Ascending aorta (tissue), 2 donors: ENCODE measurements around the gene NPC1L1. TPM values are rescaled to one million over a fixed set of nuclear protein-coding genes. Genes with fewer than 3 reads are reported as not detected.
"Not testable (repeated sequence)": the region's sequence is repeated elsewhere in the genome, so short reads cannot be mapped to it uniquely, and the experiment has no call there.

Experiments
- DNase-seq, 2 donors: peaks; one replicate each; pipeline ENCODE4 v3.0.0-alpha.2; 2019; ENCODE audit warnings: low spot score in 2 of 2
- H3K27ac ChIP-seq, 2 donors: fragments of 200-600 bp; sonication (generic); one replicate each; pipeline ENCODE4 v1.5.1; 2016 to 2017; ENCODE audit warnings: mild to moderate bottlenecking in 1 of 2
- H3K27me3 ChIP-seq: fragments of 200-600 bp; sonication (generic); one replicate; pipeline ENCODE4 v1.5.1; 2017
- H3K36me3 ChIP-seq, 2 donors: fragments of 200-600 bp; sonication (generic); one replicate each; pipeline ENCODE4 v1.5.1; 2016
- H3K4me1 ChIP-seq, 2 donors: fragments of 200-600 bp; sonication (generic); one replicate each; pipeline ENCODE4 v1.5.1; 2016 to 2017; ENCODE audit warnings: mild to moderate bottlenecking in 1 of 2
- H3K4me3 ChIP-seq, 2 donors: fragments of 200-600 bp; sonication (generic); one replicate each; pipeline ENCODE4 v1.5.1; 2016 to 2017; ENCODE audit warnings: mild to moderate bottlenecking in 1 of 2
- H3K9me3 ChIP-seq, 2 donors: fragments of 200-600 bp; sonication (generic); one replicate each; pipeline ENCODE4 v1.5.1; 2016
- intact Hi-C: fragments of 100-400 bp; cut with DNase I; formaldehyde crosslinking; loops from one replicate; pipeline ENCODE4 v1.15.1; 2023
- total RNA-seq: library from RNA; depleted of rRNA; stranded (reverse); fragments of >200 nt; gene quantifications from one replicate; pipeline ENCODE4 v1.1.0, GENCODE V29; 2016
- TF ChIP-seq, protein P1 (sequence below), 3 experiments: fragments of 200-600 bp in 2 of 3; fragments of 450-650 bp in 1 of 3; sonication (generic) in 2 of 3; IDR thresholded peaks; one replicate each; pipeline ENCODE4 v1.5.1; 2016 to 2019; ENCODE audit warnings: antibody characterized with exemption in 3 of 3, mild to moderate bottlenecking in 1 of 3, moderate library complexity in 1 of 3

Gene NPC1L1
- total RNA-seq, 1 donor from 2014 or later = not detected

DNA sequence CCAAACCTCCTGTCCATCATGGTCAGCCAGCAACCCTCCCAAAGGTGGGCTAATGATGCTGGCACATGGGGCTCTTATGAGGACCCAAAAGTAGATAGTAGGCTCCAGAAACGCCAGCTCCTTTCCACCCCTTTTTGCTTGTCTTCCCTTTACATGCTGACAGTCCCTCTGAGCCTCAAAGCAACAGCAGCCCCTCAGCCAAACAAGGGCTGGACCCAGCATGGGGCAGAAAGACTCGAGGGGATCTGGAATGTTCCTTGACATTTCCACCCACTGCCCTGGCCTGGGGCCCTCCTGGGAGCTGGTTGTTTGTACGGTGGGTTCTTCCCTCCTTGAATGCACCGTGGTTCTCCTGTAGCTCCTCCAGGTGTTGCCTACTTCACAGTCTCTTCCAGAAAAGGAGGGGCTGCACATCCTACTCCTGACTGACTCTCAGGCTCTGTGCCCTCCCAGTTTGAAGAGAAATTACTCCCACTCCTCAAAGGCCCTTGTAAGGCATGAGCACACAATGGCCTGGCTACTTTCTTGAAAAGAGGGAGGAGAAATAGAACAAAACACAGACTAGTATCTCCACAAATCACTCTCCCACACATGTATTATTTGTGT lies 29.2 kb downstream of the NPC1L1 start:
- no peak overlapping the region for H3K27ac ChIP-seq
- DNase-seq = no peak
- TF ChIP-seq, protein P1, sequence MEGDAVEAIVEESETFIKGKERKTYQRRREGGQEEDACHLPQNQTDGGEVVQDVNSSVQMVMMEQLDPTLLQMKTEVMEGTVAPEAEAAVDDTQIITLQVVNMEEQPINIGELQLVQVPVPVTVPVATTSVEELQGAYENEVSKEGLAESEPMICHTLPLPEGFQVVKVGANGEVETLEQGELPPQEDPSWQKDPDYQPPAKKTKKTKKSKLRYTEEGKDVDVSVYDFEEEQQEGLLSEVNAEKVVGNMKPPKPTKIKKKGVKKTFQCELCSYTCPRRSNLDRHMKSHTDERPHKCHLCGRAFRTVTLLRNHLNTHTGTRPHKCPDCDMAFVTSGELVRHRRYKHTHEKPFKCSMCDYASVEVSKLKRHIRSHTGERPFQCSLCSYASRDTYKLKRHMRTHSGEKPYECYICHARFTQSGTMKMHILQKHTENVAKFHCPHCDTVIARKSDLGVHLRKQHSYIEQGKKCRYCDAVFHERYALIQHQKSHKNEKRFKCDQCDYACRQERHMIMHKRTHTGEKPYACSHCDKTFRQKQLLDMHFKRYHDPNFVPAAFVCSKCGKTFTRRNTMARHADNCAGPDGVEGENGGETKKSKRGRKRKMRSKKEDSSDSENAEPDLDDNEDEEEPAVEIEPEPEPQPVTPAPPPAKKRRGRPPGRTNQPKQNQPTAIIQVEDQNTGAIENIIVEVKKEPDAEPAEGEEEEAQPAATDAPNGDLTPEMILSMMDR (IDR thresholded peaks at IDR 0.05) = no peak
- no peaks in the 10 kb centered on the region for H3K4me1 ChIP-seq
- intact Hi-C loops = no loop called here
- H3K36me3 ChIP-seq = no peaks in the 10 kb centered on the region
- peaks cover 0 to 4% of the 10 kb centered on the region in 2 donors for H3K9me3 ChIP-seq
- H3K27me3 ChIP-seq = no peaks in the 10 kb centered on the region
- no peak overlapping the region for H3K4me3 ChIP-seq

DNA sequence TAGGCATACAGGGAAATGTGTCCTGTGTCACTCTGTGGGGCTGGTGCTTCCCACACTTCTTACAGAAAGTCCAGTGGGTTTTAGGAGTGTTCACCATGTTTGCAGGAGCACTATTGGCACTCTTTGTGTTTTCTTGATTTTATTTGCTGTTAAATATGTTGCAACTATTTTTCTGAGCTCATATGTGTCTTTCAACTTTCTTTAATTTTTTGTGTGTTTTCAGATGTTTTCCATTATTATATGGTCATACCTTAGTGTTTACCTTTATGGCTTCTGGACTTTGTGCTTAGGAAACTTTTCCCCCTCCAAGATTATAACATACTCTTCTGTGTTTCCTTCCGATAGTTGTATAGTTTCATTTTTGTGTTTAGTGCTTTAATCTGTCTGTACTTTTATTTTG lies 29.9 kb downstream of the NPC1L1 start:
- H3K4me3 ChIP-seq = no peak overlapping the region

DNA sequence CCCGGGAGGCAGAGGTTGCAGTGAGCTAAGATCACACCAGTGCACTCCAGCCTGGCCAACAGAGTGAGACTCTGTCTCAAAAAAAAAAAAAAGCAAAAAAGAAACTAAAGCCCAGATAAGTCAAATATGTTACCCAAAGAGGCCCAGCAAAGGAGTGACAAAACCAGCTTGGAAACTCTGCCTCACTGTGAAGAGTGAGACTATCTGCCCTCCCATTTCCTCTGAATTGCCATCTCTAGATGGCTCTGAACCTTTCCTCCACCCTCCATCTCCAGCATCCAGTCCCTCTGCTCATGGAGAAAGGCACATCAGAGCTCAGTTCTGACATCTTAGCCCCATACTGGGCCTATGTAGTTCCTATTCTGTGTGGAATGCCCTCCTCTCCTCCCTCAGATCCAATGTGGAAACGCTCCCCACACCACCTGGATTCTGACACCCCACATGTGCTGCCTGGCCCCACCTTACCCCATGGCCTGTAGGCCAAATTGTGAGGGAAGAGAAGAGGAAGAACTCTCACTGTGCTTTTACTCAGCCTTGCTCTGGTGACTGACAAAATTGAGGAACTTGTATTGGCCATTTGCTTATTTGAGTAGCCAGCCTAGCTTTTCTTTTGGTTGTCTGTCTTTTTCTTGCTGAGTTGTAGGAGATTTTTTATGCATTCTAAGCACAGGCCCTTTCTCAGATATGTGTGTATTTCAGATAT lies 32.7 kb downstream of the NPC1L1 start:
- H3K4me3 ChIP-seq = no peak overlapping the region
- DNase-seq = no peak
- TF ChIP-seq, protein P1 (IDR thresholded peaks at IDR 0.05) = no peak
- peaks cover 0 to 4% of the 10 kb centered on the region in 2 donors for H3K9me3 ChIP-seq
- no peak overlapping the region for H3K27ac ChIP-seq
- no peaks in the 10 kb centered on the region for H3K27me3 ChIP-seq
- no peaks in the 10 kb centered on the region for H3K36me3 ChIP-seq
- intact Hi-C loops = no loop called here
- no peaks in the 10 kb centered on the region for H3K4me1 ChIP-seq

More for the DNA sequence above, 29.9 kb downstream of the NPC1L1 start:
- H3K9me3 ChIP-seq = peaks cover 0 to 4% of the 10 kb centered on the region in 2 donors
- H3K4me1 ChIP-seq = no peaks in the 10 kb centered on the region
- intact Hi-C loops = no loop called here
- H3K27ac ChIP-seq = no peak overlapping the region
- DNase-seq = no peak
- no peaks in the 10 kb centered on the region for H3K27me3 ChIP-seq
- TF ChIP-seq, protein P1 (IDR thresholded peaks at IDR 0.05) = no peak
- no peaks in the 10 kb centered on the region for H3K36me3 ChIP-seq

DNA sequence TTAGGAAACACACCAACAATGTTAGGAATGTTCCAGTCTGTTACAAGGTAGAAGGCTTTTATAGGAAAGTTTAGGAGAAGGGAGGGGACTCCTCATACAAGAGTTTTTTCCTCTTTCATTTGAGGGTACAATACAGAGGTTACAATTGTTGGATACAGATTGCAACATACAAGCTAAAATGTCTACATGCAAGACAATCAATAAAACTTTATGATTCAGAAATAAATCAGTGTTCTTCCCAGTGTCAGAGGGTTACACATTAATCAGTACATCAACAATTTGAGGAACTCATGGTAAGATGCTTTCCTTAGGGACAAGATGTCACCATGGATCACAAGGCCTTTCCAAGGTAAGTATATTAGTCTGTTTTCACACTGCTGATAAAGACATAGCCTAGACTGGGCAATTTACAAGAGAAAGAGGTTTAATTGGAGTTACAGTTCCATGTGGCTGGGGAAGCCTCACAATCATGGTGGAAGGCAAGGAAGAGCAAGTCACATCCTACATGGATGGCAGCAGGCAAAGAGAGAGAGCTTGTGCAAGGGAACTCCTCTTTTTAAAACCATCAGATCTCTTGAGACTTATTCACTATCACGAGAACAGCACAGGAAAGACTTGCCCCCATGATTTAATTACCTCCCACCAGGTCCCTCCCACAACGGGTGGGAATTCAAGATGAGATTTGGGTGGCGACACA lies 34.4 kb downstream of the NPC1L1 start:
- H3K27me3 ChIP-seq, H3K36me3 ChIP-seq, intact Hi-C loops, H3K4me1 ChIP-seq, DNase-seq, H3K9me3 ChIP-seq, H3K4me3 ChIP-seq, H3K27ac ChIP-seq: not testable (repeated sequence)

DNA sequence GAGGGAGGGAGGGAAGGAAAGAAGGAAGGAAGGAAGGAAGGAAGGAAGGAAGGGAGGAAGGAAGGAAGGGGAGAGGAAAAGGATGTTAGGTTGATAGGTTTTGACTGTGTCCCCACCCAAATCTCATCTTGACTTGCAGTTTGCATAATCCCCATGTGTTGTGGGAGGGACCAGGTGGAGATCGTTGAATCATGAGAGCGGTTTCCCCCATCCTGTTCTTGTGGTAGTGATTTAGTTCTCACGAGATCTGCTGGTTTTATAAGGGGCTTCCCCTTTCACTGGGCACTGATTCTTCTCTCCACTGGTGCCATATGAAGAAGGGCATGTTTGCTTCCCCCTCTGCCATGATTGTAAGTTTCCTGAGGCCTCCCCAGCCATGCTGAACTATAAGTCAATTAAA lies 35.5 kb downstream of the NPC1L1 start:
- Histone ChIP-seq H3K9me3 (peaks cover 0 to 4% of the 10 kb centered on the region in 2 donors), H3K27ac (no peak overlapping the region), H3K27me3 (no peaks in the 10 kb centered on the region), H3K4me1 (no peaks in the 10 kb centered on the region), H3K4me3 (no peak overlapping the region), H3K36me3 (no peaks in the 10 kb centered on the region)
- TF ChIP-seq, protein P1 (IDR thresholded peaks at IDR 0.05) = no peak
- intact Hi-C loops = no loop called here
- DNase-seq = no peak
